HCT116 (cell line): ENCODE measurements around the gene MARS1. TPM values are rescaled to one million over a fixed set of nuclear protein-coding genes. Genes with fewer than 3 reads are reported as not detected.

ENCODE experiments used
- ATAC-seq: fragments of 200-7000 bp; cut with Tn5 transposase; 2 replicates; pipeline ENCODE4 v1.9.1; 2020; ENCODE audit warnings: mild to moderate bottlenecking, moderate library complexity
- BruUV-seq: library from RNA; stranded (reverse); fragments of 400-500 nt; replicated peaks from 2 replicates; lab custom pipeline; 2021; lab: Mats Ljungman, UMichigan
- CTCF ChIA-PET: fragments of 300-600 bp; sonication (Branson Sonifier 250); formaldehyde crosslinking; loops from one replicate; lab custom pipeline; 2021; ENCODE audit warnings: antibody characterized with exemption; lab: Charles Lee
- POLR2A ChIA-PET: fragments of 300-600, 350-600 bp; sonication (Branson Sonifier 250); formaldehyde crosslinking; loops from one replicate; lab custom pipeline; 2021; ENCODE audit warnings: antibody characterized with exemption; lab: Charles Lee
- RAD21 ChIA-PET, 2 experiments: fragments of 300-600 bp; sonication (Branson Sonifier 250); formaldehyde crosslinking; loops; one replicate each; lab custom pipeline; 2023; ENCODE audit warnings: low total read pairs in 2 of 2; ENCODE audit not compliant: uncharacterized antibody in 2 of 2, unreplicated experiment in 2 of 2, low non-redundant PET in 1 of 2; lab: Charles Lee
- DNase-seq: peaks from one replicate; pipeline ENCODE4 v3.0.0-alpha.2; 2010; ENCODE audit warnings: low read depth, low spot score
- H2AFZ ChIP-seq: fragments of 200-600 bp; shearing (Covaris generic), sonication (generic); 2 replicates; pipeline ENCODE4 v1.6.1; 2017; ENCODE audit warnings: low read depth, mixed run types, mixed read lengths, antibody characterized with exemption, low read length; ENCODE audit not compliant: poor library complexity, severe bottlenecking
- H3K27ac ChIP-seq: 2 replicates; pipeline ENCODE4 v1.5.1; 2012; ENCODE audit warnings: low read depth, low read length
- H3K27me3 ChIP-seq: fragments of 200-600 bp; sonication (generic); 2 replicates; pipeline ENCODE4 v1.6.1; 2016; ENCODE audit warnings: mixed run types, low read length, mixed read lengths; ENCODE audit not compliant: insufficient read depth
- H3K36me3 ChIP-seq, 2 experiments: fragments of 200-500 bp in 1 of 2; fragments of 200-600 bp in 1 of 2; sonication (Bioruptor generic) in 1 of 2; sonication (generic) in 1 of 2; 2 replicates each; pipeline versions ENCODE4 v1.5.1 to v1.6.1; 2014 to 2016; ENCODE audit warnings: low read length in 2 of 2, inconsistent platforms in 1 of 2, mixed read lengths in 1 of 2, mixed run types in 1 of 2; ENCODE audit not compliant: insufficient read depth in 2 of 2, control insufficient read depth in 1 of 2
- H3K4me1 ChIP-seq, 2 experiments: fragments of 200-600 bp in 1 of 2; sonication (generic) in 1 of 2; 2 replicates each; pipeline versions ENCODE4 v1.5.1 to v1.6.1; 2012 to 2017; ENCODE audit warnings: low read length in 2 of 2, inconsistent platforms in 1 of 2, mild to moderate bottlenecking in 1 of 2, mixed read lengths in 1 of 2, mixed run types in 1 of 2, moderate library complexity in 1 of 2; ENCODE audit not compliant: insufficient read depth in 2 of 2, control insufficient read depth in 1 of 2
- H3K4me2 ChIP-seq: fragments of 200-600 bp; sonication (generic); 2 replicates; pipeline ENCODE4 v1.6.1; 2017; ENCODE audit warnings: mixed run types, low read length, mixed read lengths
- H3K4me3 ChIP-seq, 2 experiments: fragments of 200-600 bp in 1 of 2; sonication (generic) in 1 of 2; replicated peaks in 1 of 2; 2 replicates each; pipeline ENCODE4 v1.5.1; 2011 to 2016; ENCODE audit warnings: low read length in 2 of 2, control low read depth in 1 of 2, low read depth in 1 of 2, mild to moderate bottlenecking in 1 of 2, mixed read lengths in 1 of 2, mixed run types in 1 of 2
- H3K79me2 ChIP-seq: fragments of 200-600 bp; sonication (generic); 2 replicates; pipeline ENCODE4 v1.6.1; 2017; ENCODE audit warnings: mild to moderate bottlenecking, mixed run types, low read length, moderate library complexity, mixed read lengths; ENCODE audit not compliant: insufficient read depth
- H3K9ac ChIP-seq: fragments of 200-600 bp; sonication (generic); 2 replicates; pipeline ENCODE4 v1.6.1; 2016; ENCODE audit warnings: low read length, mixed read lengths
- H3K9me2 ChIP-seq: fragments of 200-600 bp; sonication (generic), shearing (Covaris generic); 2 replicates; pipeline ENCODE4 v1.6.1; 2017; ENCODE audit warnings: mixed run types, mild to moderate bottlenecking, moderate library complexity; ENCODE audit not compliant: insufficient read depth
- H3K9me3 ChIP-seq, 2 experiments: fragments of 200-500 bp in 1 of 2; fragments of 200-600 bp in 1 of 2; sonication (Bioruptor generic) in 1 of 2; sonication (generic) in 1 of 2; 2 replicates each; pipeline ENCODE4 v1.6.1; 2014 to 2017; ENCODE audit warnings: low read length in 2 of 2, mixed read lengths in 2 of 2, inconsistent platforms in 1 of 2, low read depth in 1 of 2, mild to moderate bottlenecking in 1 of 2, mixed run types in 1 of 2, moderate library complexity in 1 of 2; ENCODE audit not compliant: control insufficient read depth in 1 of 2, insufficient read depth in 1 of 2
- H4K20me1 ChIP-seq: fragments of 200-600 bp; sonication (generic), shearing (Covaris generic); 2 replicates; pipeline ENCODE4 v1.6.1; 2017; ENCODE audit warnings: mixed run types, mild to moderate bottlenecking, moderate library complexity; ENCODE audit not compliant: insufficient read depth
- CBX3 ChIP-seq: IDR thresholded peaks from 2 replicates; pipeline ENCODE4 v1.6.1; 2012; ENCODE audit warnings: low read depth
- CEBPB ChIP-seq: IDR thresholded peaks from 2 replicates; pipeline ENCODE4 v1.6.1; 2012; ENCODE audit warnings: low read depth
- CTCF ChIP-seq, 3 experiments: fragments of 200-600 bp in 1 of 3; sonication (generic) in 1 of 3; IDR thresholded peaks in 2 of 3; conservative IDR thresholded peaks in 1 of 3; 2 replicates each; pipeline ENCODE4 v1.5.1; 2012 to 2017; ENCODE audit warnings: low read depth in 2 of 3, low read length in 2 of 3, antibody characterized with exemption in 1 of 3, borderline replicate concordance in 1 of 3, control low read depth in 1 of 3, mild to moderate bottlenecking in 1 of 3, mixed read lengths in 1 of 3, mixed run types in 1 of 3, moderate library complexity in 1 of 3; ENCODE audit not compliant: insufficient read depth in 1 of 3
- ELF1 ChIP-seq: IDR thresholded peaks from 2 replicates; pipeline ENCODE4 v1.6.1; 2012; ENCODE audit warnings: low read depth, borderline replicate concordance
- EZH2 ChIP-seq: fragments of 200-600 bp; sonication (generic); IDR thresholded peaks from 2 replicates; pipeline ENCODE4 v1.6.1; 2017; ENCODE audit warnings: antibody characterized with exemption, mixed run types
- JUND ChIP-seq: IDR thresholded peaks from 2 replicates; pipeline ENCODE4 v1.6.1; 2012
- MAX ChIP-seq: IDR thresholded peaks from 2 replicates; pipeline ENCODE4 v1.6.1; 2012
- SRF ChIP-seq: IDR thresholded peaks from 2 replicates; pipeline ENCODE4 v1.6.1; 2012; ENCODE audit warnings: low read depth
- TCF7L2 ChIP-seq: IDR thresholded peaks from 2 replicates; pipeline ENCODE4 v1.7.0; 2011; ENCODE audit warnings: borderline replicate concordance, inconsistent platforms; ENCODE audit not compliant: insufficient read depth, insufficient read length; ENCODE audit errors: extremely low read depth
- ZFX ChIP-seq: fragments of 450-650 bp; IDR thresholded peaks from 2 replicates; pipeline ENCODE4 v1.6.1; 2017
- ZNF274 ChIP-seq: fragments of 200-500 bp; sonication (Bioruptor generic); IDR thresholded peaks from 2 replicates; pipeline ENCODE4 v1.6.1; 2014; ENCODE audit warnings: mild to moderate bottlenecking, low read depth, low read length, inconsistent platforms
- intact Hi-C: fragments of 100-400 bp; cut with micrococcal nuclease; formaldehyde crosslinking; loops from 2 replicates; pipeline ENCODE4 v1.10.0; 2022
- total RNA-seq: library from RNA; stranded (reverse); gene quantifications from one replicate; pipeline ENCODE4 v1.2.1, GENCODE V29; 2021; ENCODE audit not compliant: unreplicated experiment
- TF ChIP-seq, protein P1 (sequence below): IDR thresholded peaks from 2 replicates; pipeline ENCODE4 v1.6.1; 2012; ENCODE audit warnings: low read depth

The MARS1 gene
- total RNA-seq, 1 experiment from 2014 or later: 344 TPM

DNA sequence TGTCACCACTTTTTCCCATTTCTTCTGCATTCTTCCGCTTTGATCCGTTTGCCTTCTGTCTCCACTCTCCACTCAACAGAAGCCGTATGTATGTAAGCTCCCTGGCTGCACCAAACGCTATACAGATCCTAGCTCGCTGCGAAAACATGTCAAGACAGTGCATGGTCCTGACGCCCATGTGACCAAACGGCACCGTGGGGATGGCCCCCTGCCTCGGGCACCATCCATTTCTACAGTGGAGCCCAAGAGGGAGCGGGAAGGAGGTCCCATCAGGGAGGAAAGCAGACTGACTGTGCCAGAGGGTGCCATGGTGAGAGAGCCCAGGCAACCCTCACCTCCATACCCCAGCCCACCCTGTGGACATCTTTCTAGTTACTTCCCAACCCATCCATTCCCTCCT is 20.0 kb upstream of the MARS1 start:
- POLR2A ChIA-PET: no interaction called here
- no peaks in the 10 kb centered on the region for H3K9me2 ChIP-seq
- peaks cover 0 to 3% of the 10 kb centered on the region in 2 experiments; a peak in 3 of 4 replicates for H3K4me1 ChIP-seq
- no peak overlapping the region for H2AFZ ChIP-seq
- H3K27me3 ChIP-seq: peaks cover 30% of the 10 kb centered on the region
- RAD21 ChIA-PET: no interaction called here
- TF ChIP-seq MAX: no peak
- no peak for TF ChIP-seq JUND
- H3K36me3 ChIP-seq: no peaks in the 10 kb centered on the region
- H3K4me3 ChIP-seq: no peak overlapping the region
- CTCF ChIA-PET: no interaction called here
- no peak overlapping the region for H3K4me2 ChIP-seq
- no peaks in the 10 kb centered on the region for H3K79me2 ChIP-seq
- ATAC-seq (no peak), DNase-seq (no peak)
- no peak overlapping the region for H3K27ac ChIP-seq
- intact Hi-C loops: no loop called here
- H3K9ac ChIP-seq: no peak overlapping the region
- no TSS peak for BruUV-seq
- no peaks in the 10 kb centered on the region for H3K9me3 ChIP-seq
- no peaks in the 10 kb centered on the region for H4K20me1 ChIP-seq

GRCh38 chr12:57469296-57470164 is 18.3 kb upstream of the MARS1 start:
- H3K27ac ChIP-seq: no peak overlapping the region
- H3K9me2 ChIP-seq: no peaks in the 10 kb centered on the region
- no peak overlapping the region for H3K9ac ChIP-seq
- H3K36me3 ChIP-seq: no peaks in the 10 kb centered on the region
- ChIA-PET RAD21 (no interaction called here), POLR2A (interaction anchor here (1.3 kb wide), 1 partner anchor 11 kb away, joined by 4 read pairs; no protein-coding TSS in a partner anchor), CTCF (interaction anchor here (1.9 kb wide), 1 partner anchor 11 kb away, joined by 6 read pairs; no protein-coding TSS in a partner anchor)
- H3K9me3 ChIP-seq: no peaks in the 10 kb centered on the region
- no peak overlapping the region for H3K4me2 ChIP-seq
- intact Hi-C loops: no loop called here
- no TSS peak for BruUV-seq
- H2AFZ ChIP-seq: no peak overlapping the region
- no peaks in the 10 kb centered on the region for H4K20me1 ChIP-seq
- no peak for DNase-seq
- no peaks in the 10 kb centered on the region for H3K4me1 ChIP-seq
- peaks cover 38% of the 10 kb centered on the region for H3K27me3 ChIP-seq
- H3K79me2 ChIP-seq: no peaks in the 10 kb centered on the region
- H3K4me3 ChIP-seq: no peak overlapping the region
- ATAC-seq: no peak
- TF ChIP-seq, protein P1, sequence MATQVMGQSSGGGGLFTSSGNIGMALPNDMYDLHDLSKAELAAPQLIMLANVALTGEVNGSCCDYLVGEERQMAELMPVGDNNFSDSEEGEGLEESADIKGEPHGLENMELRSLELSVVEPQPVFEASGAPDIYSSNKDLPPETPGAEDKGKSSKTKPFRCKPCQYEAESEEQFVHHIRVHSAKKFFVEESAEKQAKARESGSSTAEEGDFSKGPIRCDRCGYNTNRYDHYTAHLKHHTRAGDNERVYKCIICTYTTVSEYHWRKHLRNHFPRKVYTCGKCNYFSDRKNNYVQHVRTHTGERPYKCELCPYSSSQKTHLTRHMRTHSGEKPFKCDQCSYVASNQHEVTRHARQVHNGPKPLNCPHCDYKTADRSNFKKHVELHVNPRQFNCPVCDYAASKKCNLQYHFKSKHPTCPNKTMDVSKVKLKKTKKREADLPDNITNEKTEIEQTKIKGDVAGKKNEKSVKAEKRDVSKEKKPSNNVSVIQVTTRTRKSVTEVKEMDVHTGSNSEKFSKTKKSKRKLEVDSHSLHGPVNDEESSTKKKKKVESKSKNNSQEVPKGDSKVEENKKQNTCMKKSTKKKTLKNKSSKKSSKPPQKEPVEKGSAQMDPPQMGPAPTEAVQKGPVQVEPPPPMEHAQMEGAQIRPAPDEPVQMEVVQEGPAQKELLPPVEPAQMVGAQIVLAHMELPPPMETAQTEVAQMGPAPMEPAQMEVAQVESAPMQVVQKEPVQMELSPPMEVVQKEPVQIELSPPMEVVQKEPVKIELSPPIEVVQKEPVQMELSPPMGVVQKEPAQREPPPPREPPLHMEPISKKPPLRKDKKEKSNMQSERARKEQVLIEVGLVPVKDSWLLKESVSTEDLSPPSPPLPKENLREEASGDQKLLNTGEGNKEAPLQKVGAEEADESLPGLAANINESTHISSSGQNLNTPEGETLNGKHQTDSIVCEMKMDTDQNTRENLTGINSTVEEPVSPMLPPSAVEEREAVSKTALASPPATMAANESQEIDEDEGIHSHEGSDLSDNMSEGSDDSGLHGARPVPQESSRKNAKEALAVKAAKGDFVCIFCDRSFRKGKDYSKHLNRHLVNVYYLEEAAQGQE: no peak
- no peak for TF ChIP-seq CEBPB
- TF ChIP-seq CTCF (IDR thresholded peaks at IDR 0.05 in 2 of 3, conservative IDR thresholded peaks at IDR 0.05 in 1 of 3; ENCODE audit: borderline replicate concordance in 1 of 3, insufficient read depth in 1 of 3, low read depth in 2 of 3, low read length in 2 of 3): no peak
- TF ChIP-seq SRF: no peak
- TF ChIP-seq TCF7L2: no peak
- no peak for TF ChIP-seq ZFX
- no peak for TF ChIP-seq ELF1
- no peak for TF ChIP-seq CBX3
- no peak for TF ChIP-seq ZNF274
- no peak for TF ChIP-seq MAX
- no peak for TF ChIP-seq EZH2
- TF ChIP-seq JUND: no peak
